HepG2 (cell line): ENCODE results near the gene YIF1A. TPM values are rescaled to one million over a fixed set of nuclear protein-coding genes. Genes with fewer than 3 reads are reported as not detected.
A peak's percentile ranks its signal among the peaks of the same experiment; 100 is the strongest.

ENCODE experiments used
- ARID5B ChIP-seq: IDR thresholded peaks from 2 replicates; pipeline ENCODE4 v1.4.0; 2020; ENCODE audit warnings: mild to moderate bottlenecking, missing genetic modification reagents
- ATAD3A ChIP-seq: sonication (generic); formaldehyde crosslinking; IDR thresholded peaks from 2 replicates; pipeline ENCODE4 v1.4.0; 2020; ENCODE audit warnings: missing genetic modification reagents
- CHD2 ChIP-seq: IDR thresholded peaks from 2 replicates; pipeline ENCODE4 v1.6.1; 2011; ENCODE audit warnings: low read depth, low read length, improper control_type of control experiment
- ELF4 ChIP-seq: sonication (generic); formaldehyde crosslinking; IDR thresholded peaks from 2 replicates; pipeline ENCODE4 v1.5.0; 2020; ENCODE audit warnings: missing genetic modification reagents, mild to moderate bottlenecking, moderate library complexity, borderline replicate concordance
- ESRRA ChIP-seq: sonication (generic); formaldehyde crosslinking; IDR thresholded peaks from 2 replicates; pipeline ENCODE4 v1.5.1; 2020; ENCODE audit warnings: mild to moderate bottlenecking, low read depth, missing genetic modification reagents
- JUN ChIP-seq: sonication (generic); formaldehyde crosslinking; IDR thresholded peaks from 2 replicates; pipeline ENCODE4 v1.4.0; 2020; ENCODE audit warnings: mild to moderate bottlenecking, missing genetic modification reagents
- KLF16 ChIP-seq, 2 experiments: sonication (generic) in 1 of 2; formaldehyde crosslinking in 1 of 2; IDR thresholded peaks; 2 replicates each; pipeline versions ENCODE4 v1.6.1 to v1.8.0; 2016 to 2023; ENCODE audit warnings: missing genetic modification reagents in 2 of 2, missing compliant biosample characterization in 1 of 2
- MTF1 ChIP-seq: sonication (generic); formaldehyde crosslinking; IDR thresholded peaks from 2 replicates; pipeline ENCODE4 v1.5.0; 2020; ENCODE audit warnings: missing genetic modification reagents
- MTF2 ChIP-seq: sonication (generic); formaldehyde crosslinking; IDR thresholded peaks from 2 replicates; pipeline ENCODE4 v1.5.0; 2020; ENCODE audit warnings: missing genetic modification reagents, borderline replicate concordance
- MXI1 ChIP-seq: IDR thresholded peaks from 3 replicates; pipeline ENCODE4 v1.6.1; 2012; ENCODE audit warnings: low read depth, low read length, inconsistent platforms, borderline replicate concordance
- NONO ChIP-seq, 2 experiments: fragments of 450-650 bp in 1 of 2; sonication (generic) in 1 of 2; formaldehyde crosslinking in 1 of 2; IDR thresholded peaks in 1 of 2; conservative IDR thresholded peaks in 1 of 2; 2 replicates each; pipeline versions ENCODE4 v1.6.1 to v1.8.0; 2017 to 2022; ENCODE audit warnings: mild to moderate bottlenecking in 1 of 2, missing genetic modification reagents in 1 of 2, moderate library complexity in 1 of 2
- NPAS2 ChIP-seq: sonication (generic); formaldehyde crosslinking; IDR thresholded peaks from 2 replicates; pipeline ENCODE4 v1.8.0; 2022; ENCODE audit warnings: mild to moderate bottlenecking, missing genetic modification reagents, borderline replicate concordance
- PHB2 ChIP-seq: fragments of 450-650 bp; IDR thresholded peaks from 2 replicates; pipeline ENCODE4 v1.6.1; 2018; ENCODE audit not compliant: partially characterized antibody
- PHF5A ChIP-seq: IDR thresholded peaks from one replicate; pipeline ENCODE4 v1.6.1; 2018; ENCODE audit warnings: low read depth, missing genetic modification reagents; ENCODE audit not compliant: unreplicated experiment
- RXRB ChIP-seq: IDR thresholded peaks from 2 replicates; pipeline ENCODE4 v1.6.1; 2016; ENCODE audit warnings: borderline replicate concordance, missing genetic modification reagents, missing compliant biosample characterization
- SP1 ChIP-seq, 2 experiments: fragments of 450-650 bp in 1 of 2; sonication (generic) in 1 of 2; formaldehyde crosslinking in 1 of 2; IDR thresholded peaks; 2 replicates each; pipeline versions ENCODE4 v1.4.0 to v1.6.1; 2016 to 2020; ENCODE audit warnings: missing genetic modification reagents in 1 of 2
- TEF ChIP-seq: sonication (generic); formaldehyde crosslinking; IDR thresholded peaks from 2 replicates; pipeline ENCODE4 v1.5.0; 2020; ENCODE audit warnings: missing genetic modification reagents
- ZMYM4 ChIP-seq: sonication (generic); formaldehyde crosslinking; IDR thresholded peaks from 2 replicates; pipeline ENCODE4 v1.8.1; 2023; ENCODE audit warnings: mild to moderate bottlenecking, missing genetic modification reagents
- ZNF160 ChIP-seq: sonication (generic); formaldehyde crosslinking; IDR thresholded peaks from 2 replicates; pipeline ENCODE4 v1.8.0; 2022; ENCODE audit warnings: mild to moderate bottlenecking, inconsistent platforms, missing genetic modification reagents
- ZNF678 ChIP-seq: sonication (generic); formaldehyde crosslinking; IDR thresholded peaks from 2 replicates; pipeline ENCODE4 v1.4.0; 2020; ENCODE audit warnings: mild to moderate bottlenecking, missing genetic modification reagents
- ZSCAN20 ChIP-seq: sonication (generic); formaldehyde crosslinking; IDR thresholded peaks from 2 replicates; pipeline ENCODE4 v1.4.0; 2020; ENCODE audit warnings: missing genetic modification reagents, mild to moderate bottlenecking, borderline replicate concordance
- polyA plus RNA-seq, 8 experiments: library from polyadenylated mRNA; depleted of rRNA in 3 of 8; stranded (reverse) in 7 of 8; unstranded in 1 of 8; fragments of >200 nt; fragmentation: Illumina TruSeq in 4 of 8; extraction: Trizol in 4 of 8; gene quantifications; 2 replicates each; pipeline versions ENCODE4 v1.2.1 to v1.2.3, GENCODE V29; 2011 to 2016; ENCODE audit warnings: low read depth in 4 of 8, missing spikeins in 1 of 8, mixed read lengths in 1 of 8; ENCODE audit not compliant: insufficient read depth in 1 of 8
- total RNA-seq, 5 experiments: library from RNA; depleted of rRNA; stranded (reverse); fragments of >200 nt; fragmentation: Illumina TruSeq; extraction: Trizol; gene quantifications; 2 replicates each; pipeline ENCODE4 v1.2.3, GENCODE V29; 2016; ENCODE audit warnings: low read depth in 1 of 5
- TF ChIP-seq, protein P1 (sequence below): sonication (generic); formaldehyde crosslinking; IDR thresholded peaks from 2 replicates; pipeline ENCODE4 v1.9.0; 2021; ENCODE audit warnings: missing genetic modification reagents, borderline replicate concordance

The YIF1A gene
- total and polyA plus RNA-seq, 2 of the 13 experiments (the other 11 are each of a cell fraction or from before 2014, with no cell fraction given) = 133 to 145 TPM

- TF ChIP-seq CHD2 = no peak; the same call in 1 of the 2 replicates
- TF ChIP-seq KLF16 (CRISPR knock-in tag; IDR thresholded peaks at IDR 0.05) = peak in 1 of 2 experiments; percentile 90; a peak in 2 of 4 replicates
- TF ChIP-seq MXI1 = peak; percentile 90; the same call in 1 of the 3 replicates
- no peak for TF ChIP-seq ZSCAN20 (CRISPR knock-in tag)
- TF ChIP-seq MTF1 (CRISPR knock-in tag) = no peak
- no peak for TF ChIP-seq JUN (CRISPR knock-in tag)
- no peak for TF ChIP-seq MTF2 (CRISPR knock-in tag)
- no peak for TF ChIP-seq ATAD3A
- peak; percentile 68; the same call in 1 of the 2 replicates for TF ChIP-seq RXRB (CRISPR knock-in tag)
- TF ChIP-seq ARID5B (CRISPR knock-in tag) = peak; percentile 72
- no peak for TF ChIP-seq ZNF160 (CRISPR knock-in tag)
- TF ChIP-seq ELF4 (CRISPR knock-in tag) = peak; percentile 86
- TF ChIP-seq, protein P1, sequence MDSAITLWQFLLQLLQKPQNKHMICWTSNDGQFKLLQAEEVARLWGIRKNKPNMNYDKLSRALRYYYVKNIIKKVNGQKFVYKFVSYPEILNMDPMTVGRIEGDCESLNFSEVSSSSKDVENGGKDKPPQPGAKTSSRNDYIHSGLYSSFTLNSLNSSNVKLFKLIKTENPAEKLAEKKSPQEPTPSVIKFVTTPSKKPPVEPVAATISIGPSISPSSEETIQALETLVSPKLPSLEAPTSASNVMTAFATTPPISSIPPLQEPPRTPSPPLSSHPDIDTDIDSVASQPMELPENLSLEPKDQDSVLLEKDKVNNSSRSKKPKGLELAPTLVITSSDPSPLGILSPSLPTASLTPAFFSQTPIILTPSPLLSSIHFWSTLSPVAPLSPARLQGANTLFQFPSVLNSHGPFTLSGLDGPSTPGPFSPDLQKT = no peak
- peak; percentile 54; the same call in 1 of the 2 replicates for TF ChIP-seq ZMYM4 (CRISPR knock-in tag)
- no peak for TF ChIP-seq TEF (CRISPR knock-in tag)
- TF ChIP-seq ZNF678 (CRISPR knock-in tag) = no peak
- TF ChIP-seq PHF5A (CRISPR knock-in tag) = peak; percentile 74
- peak; percentile 79; the same call in 1 of the 2 replicates for TF ChIP-seq ESRRA (CRISPR knock-in tag)
- no peak for TF ChIP-seq NPAS2 (CRISPR knock-in tag)
- no peak for TF ChIP-seq PHB2
- no peak for TF ChIP-seq NONO (IDR thresholded peaks at IDR 0.05)
- TF ChIP-seq NONO (CRISPR knock-in tag; conservative IDR thresholded peaks at IDR 0.05) = peak; percentile 94
- no peak for TF ChIP-seq SP1 (IDR thresholded peaks at IDR 0.05)
- TF ChIP-seq SP1 (CRISPR knock-in tag; IDR thresholded peaks at IDR 0.05) = peak; percentile 55
Observed at GRCh38 chr11:66336234-66337102, 47.5 kb upstream of the YIF1A start, which contains the start of gene RIN1 (continued).
